Keratinocyte (primary cell): ENCODE results near the gene TBC1D13.

Experiments used
- CTCF ChIP-seq, 3 experiments: IDR thresholded peaks in 1 of 3; conservative IDR thresholded peaks in 1 of 3; optimal IDR thresholded peaks in 1 of 3; 2 replicates in 2 of 3; 3 replicates in 1 of 3; pipeline versions ENCODE3 to v1.5.1; 2011; ENCODE audit warnings: low read length in 3 of 3, mild to moderate bottlenecking in 3 of 3, moderate library complexity in 2 of 3, control low read depth in 1 of 3, inconsistent platforms in 1 of 3; ENCODE audit not compliant: insufficient read depth in 2 of 3; ENCODE audit errors: extremely low read depth in 1 of 3
- EZH2 ChIP-seq: IDR thresholded peaks from one replicate; pipeline ENCODE4 v1.6.1; 2012; ENCODE audit warnings: inconsistent platforms, mild to moderate bottlenecking, low read length, moderate library complexity

- no peak for TF ChIP-seq CTCF (optimal IDR thresholded peaks at IDR 0.05 in 1 of 3, IDR thresholded peaks at IDR 0.05 in 1 of 3, conservative IDR thresholded peaks at IDR 0.05 in 1 of 3; ENCODE audit: extremely low read depth in 1 of 3, insufficient read depth in 2 of 3, low read length in 3 of 3)
- no peak for TF ChIP-seq EZH2
These were observed 41.8 kb downstream of the TBC1D13 start for GRCh38 chr9:128828719-128829452.
